ENCODE measurements around the gene HHAT.

HHAT gene

DNA sequence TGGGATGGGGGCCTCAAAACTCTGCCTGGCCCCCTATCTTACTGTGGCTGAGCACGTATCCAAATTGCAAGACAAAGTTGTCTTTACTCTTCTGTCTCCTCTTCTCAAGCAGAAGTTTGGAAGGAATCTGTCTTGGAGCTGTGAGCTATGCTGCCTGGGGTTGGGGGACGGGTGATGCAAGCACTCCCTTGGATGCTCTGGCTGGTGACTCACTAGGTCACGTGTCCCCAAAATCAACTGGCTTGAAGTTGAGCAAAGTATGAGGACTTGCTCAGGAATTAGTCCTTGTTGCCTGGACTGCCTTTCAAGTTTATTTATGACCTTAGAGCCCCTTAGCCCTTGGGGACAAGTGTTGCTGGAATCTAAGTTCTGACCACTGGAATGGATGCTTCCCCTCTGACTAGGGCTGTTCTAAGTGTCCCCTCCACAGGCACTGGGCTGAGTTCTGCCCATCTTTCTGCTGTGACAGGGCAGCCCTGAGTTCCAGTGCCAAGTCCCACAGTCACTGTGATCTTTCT lies 269.5 kb downstream of the HHAT start:
- no peak overlapping the region for H3K4me3 ChIP-seq (ENCODE audit: low read depth, low read length)
- DNase-seq (ENCODE audit: low read depth, low spot score) = peak; percentile 96
- ChIA-PET CTCF (interaction anchor here (0.8 to 6.4 kb wide), 6 partner anchors 10 to 536 kb away, joined by 3 to 29 read pairs (median 12); partner anchors contain the start of gene KCNH1), POLR2A (interaction anchor here (0.7 to 1.0 kb wide), 2 partner anchors 10 to 205 kb away, joined by 3 to 6 read pairs; no protein-coding TSS in a partner anchor)
- TF ChIP-seq, protein P1, sequence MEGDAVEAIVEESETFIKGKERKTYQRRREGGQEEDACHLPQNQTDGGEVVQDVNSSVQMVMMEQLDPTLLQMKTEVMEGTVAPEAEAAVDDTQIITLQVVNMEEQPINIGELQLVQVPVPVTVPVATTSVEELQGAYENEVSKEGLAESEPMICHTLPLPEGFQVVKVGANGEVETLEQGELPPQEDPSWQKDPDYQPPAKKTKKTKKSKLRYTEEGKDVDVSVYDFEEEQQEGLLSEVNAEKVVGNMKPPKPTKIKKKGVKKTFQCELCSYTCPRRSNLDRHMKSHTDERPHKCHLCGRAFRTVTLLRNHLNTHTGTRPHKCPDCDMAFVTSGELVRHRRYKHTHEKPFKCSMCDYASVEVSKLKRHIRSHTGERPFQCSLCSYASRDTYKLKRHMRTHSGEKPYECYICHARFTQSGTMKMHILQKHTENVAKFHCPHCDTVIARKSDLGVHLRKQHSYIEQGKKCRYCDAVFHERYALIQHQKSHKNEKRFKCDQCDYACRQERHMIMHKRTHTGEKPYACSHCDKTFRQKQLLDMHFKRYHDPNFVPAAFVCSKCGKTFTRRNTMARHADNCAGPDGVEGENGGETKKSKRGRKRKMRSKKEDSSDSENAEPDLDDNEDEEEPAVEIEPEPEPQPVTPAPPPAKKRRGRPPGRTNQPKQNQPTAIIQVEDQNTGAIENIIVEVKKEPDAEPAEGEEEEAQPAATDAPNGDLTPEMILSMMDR (IDR thresholded peaks at IDR 0.05; ENCODE audit: insufficient read depth, low read length, missing control alignments) = no peak

DNA sequence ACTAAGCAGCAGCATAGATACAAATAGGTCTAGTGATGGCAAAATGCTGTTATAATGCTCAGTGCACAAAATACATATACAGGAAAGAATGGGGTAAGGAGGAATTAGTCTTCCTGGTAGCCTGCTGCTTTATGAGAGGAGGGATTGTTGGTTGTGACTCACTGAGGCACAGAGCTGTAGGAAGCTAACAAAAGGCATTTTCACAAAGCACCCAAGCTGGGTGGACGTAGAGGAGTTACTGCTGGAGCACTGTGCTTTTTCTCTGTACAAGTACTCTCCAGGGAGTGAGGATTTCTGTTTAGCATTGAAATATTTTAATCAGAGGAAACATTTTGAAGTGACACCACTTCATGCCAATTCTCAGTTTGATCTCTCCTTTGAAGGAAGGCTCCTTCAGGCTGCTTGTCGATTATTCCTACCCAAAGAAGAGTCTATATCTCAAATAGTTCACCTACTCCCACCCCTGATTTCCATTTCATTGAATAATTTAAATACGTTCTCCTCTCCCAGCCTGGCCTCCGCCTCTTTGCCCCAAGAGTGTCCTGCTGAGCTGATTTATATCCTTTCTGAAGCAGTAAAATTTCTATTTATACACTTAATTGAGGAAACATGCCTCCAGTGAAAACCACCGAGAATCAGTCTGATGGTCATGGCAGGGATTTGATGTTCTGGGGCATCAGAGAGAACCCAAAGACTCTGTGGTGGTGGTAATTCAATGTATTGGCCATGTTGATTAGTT lies 271.9 kb downstream of the HHAT start:
- ChIA-PET CTCF (interaction anchor here (1.2 to 6.4 kb wide), 3 partner anchors 16 to 534 kb away, joined by 3 to 29 read pairs (median 3); partner anchors contain the start of gene KCNH1), POLR2A (no interaction called here)
- no peak for DNase-seq (ENCODE audit: low read depth, low spot score)
- TF ChIP-seq, protein P1 (IDR thresholded peaks at IDR 0.05; ENCODE audit: insufficient read depth, low read length, missing control alignments) = no peak
- H3K4me3 ChIP-seq (ENCODE audit: low read depth, low read length) = no peak overlapping the region

DNA sequence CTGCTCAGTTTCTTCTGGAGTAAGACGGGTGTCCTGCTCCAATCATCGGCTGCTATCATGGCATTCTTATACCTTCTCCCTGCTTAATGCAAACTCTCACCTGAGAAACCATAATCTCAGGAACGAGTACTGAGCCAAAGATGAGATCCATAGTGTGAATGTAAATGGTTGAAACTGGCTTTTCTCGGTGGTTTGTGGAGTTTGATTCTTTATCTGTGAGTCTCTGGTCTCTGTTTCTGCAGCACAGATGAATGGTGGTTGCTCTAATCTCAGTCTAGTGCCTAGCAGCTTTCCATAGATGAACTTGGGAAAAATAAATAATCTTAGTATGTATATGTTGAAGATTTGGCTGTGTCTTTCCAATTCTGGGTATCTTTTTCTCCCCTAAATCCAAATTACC lies 274.4 kb downstream of the HHAT start:
- H3K4me3 ChIP-seq (ENCODE audit: low read depth, low read length) = no peak overlapping the region
- ChIA-PET CTCF (interaction anchor here (6.4 kb wide), 1 partner anchor 531 kb away, joined by 29 read pairs; the partner anchor contains the start of gene KCNH1), POLR2A (no interaction called here)
- no peak for DNase-seq (ENCODE audit: low read depth, low spot score)
- TF ChIP-seq, protein P1 (IDR thresholded peaks at IDR 0.05; ENCODE audit: insufficient read depth, low read length, missing control alignments) = no peak

DNA sequence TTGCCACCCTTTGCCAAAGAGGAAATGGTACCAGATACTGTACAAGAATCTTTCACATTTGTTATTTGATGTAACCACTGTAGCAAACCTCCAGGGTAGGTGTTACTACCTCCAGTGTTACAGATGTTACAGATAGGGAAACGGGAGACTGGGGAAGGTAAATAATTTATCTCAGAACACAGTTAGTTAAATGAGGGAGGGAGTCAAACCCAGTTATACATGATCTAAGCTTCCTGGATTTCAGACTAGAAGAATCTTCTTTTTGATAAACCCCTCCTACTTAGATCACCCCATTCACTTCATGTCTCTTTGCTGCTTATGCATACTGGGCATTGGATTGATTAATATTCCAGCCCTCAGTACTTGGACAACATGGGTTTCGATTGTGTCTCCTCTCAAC lies 276.4 kb downstream of the HHAT start:
- CTCF ChIA-PET = no interaction called here

DNA sequence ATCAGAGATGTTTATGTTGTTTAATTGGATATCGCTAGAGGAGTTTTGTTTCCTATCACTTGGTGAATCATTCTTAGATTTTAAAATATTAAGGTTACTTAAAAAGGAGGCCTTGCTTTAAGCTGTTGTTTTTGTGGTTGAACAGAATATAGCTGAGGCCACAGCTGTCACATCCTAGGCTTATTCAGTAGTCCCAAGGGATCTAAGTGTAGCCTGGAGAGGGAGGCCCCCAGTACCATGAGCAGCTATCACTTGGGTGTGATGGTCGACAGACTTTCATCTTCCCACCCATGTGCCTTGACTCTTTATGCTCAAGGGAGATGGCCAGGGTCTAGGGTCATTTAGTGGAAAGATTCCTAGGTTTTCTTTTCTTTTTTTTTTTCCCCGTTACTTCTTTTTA lies 278.7 kb downstream of the HHAT start:
- no peak for DNase-seq (ENCODE audit: low read depth, low spot score)
- no peak overlapping the region for H3K4me3 ChIP-seq (ENCODE audit: low read depth, low read length)
- TF ChIP-seq, protein P1 (IDR thresholded peaks at IDR 0.05; ENCODE audit: insufficient read depth, low read length, missing control alignments) = no peak
- ChIA-PET POLR2A (no interaction called here), CTCF (no interaction called here)

More for the DNA sequence above, 276.4 kb downstream of the HHAT start:
- TF ChIP-seq, protein P1 (IDR thresholded peaks at IDR 0.05; ENCODE audit: insufficient read depth, low read length, missing control alignments) = no peak
- H3K4me3 ChIP-seq (ENCODE audit: low read depth, low read length) = no peak overlapping the region
- POLR2A ChIA-PET = no interaction called here
- no peak for DNase-seq (ENCODE audit: low read depth, low spot score)

DNA sequence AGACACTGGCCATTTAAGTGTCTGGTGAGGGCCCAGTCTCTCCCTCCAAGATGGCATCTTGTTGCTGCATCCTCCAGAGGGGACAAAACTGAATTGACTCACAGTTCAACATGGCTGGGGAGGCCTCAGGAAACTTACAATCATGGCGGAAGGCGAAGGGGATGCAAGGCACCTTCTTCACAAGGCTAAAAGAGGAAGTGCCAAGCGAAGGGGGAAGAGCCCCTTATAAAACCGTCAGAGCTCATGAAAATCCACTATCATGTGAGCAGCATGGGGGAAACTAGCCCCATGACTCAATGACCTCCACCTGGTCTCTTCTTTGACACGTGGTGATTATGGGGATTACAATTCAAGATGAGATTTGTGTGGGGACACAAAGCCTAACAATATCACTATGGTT lies 280.1 kb downstream of the HHAT start:
- CTCF ChIA-PET = no interaction called here
- no peak overlapping the region for H3K4me3 ChIP-seq (ENCODE audit: low read depth, low read length)
- POLR2A ChIA-PET = no interaction called here
- TF ChIP-seq, protein P1 (IDR thresholded peaks at IDR 0.05; ENCODE audit: insufficient read depth, low read length, missing control alignments) = no peak
- DNase-seq (ENCODE audit: low read depth, low spot score) = no peak

Data from AG04449 (cell line).